ENCODE measurements around the gene PIK3IP1.

The PIK3IP1 gene

GRCh38 chr22:31248965-31249958 is 43.0 kb downstream of the PIK3IP1 start:
- Histone ChIP-seq H3K27ac (ENCODE audit: low read depth, low read length) (no peak overlapping the region), H3K4me3 (ENCODE audit: low read length) (no peak overlapping the region), H3K27me3 (ENCODE audit: control insufficient read depth, low read length) (no peaks in the 10 kb centered on the region), H3K9me2 (replicated peaks; ENCODE audit: control insufficient read depth, low read length) (no peaks in the 10 kb centered on the region), H3K36me3 (ENCODE audit: control insufficient read depth, low read length) (peaks cover 6% of the 10 kb centered on the region; the same call in 1 of the 2 replicates), H4K20me1 (ENCODE audit: control insufficient read depth, insufficient read depth, low read depth, low read length) (peaks cover 4% of the 10 kb centered on the region; the same call in 1 of the 2 replicates), H3F3A (ENCODE audit: control insufficient read depth, insufficient read depth) (no peaks in the 10 kb centered on the region), H3K4me2 (ENCODE audit: low read length) (no peak overlapping the region), H3K9me3 (ENCODE audit: control insufficient read depth, insufficient read depth, low read length) (no peaks in the 10 kb centered on the region), H3K79me2 (ENCODE audit: control insufficient read depth, low read length) (peaks cover 4% of the 10 kb centered on the region), H3K4me1 (ENCODE audit: control insufficient read depth, low read length) (no peaks in the 10 kb centered on the region)
- TF ChIP-seq, protein P1, sequence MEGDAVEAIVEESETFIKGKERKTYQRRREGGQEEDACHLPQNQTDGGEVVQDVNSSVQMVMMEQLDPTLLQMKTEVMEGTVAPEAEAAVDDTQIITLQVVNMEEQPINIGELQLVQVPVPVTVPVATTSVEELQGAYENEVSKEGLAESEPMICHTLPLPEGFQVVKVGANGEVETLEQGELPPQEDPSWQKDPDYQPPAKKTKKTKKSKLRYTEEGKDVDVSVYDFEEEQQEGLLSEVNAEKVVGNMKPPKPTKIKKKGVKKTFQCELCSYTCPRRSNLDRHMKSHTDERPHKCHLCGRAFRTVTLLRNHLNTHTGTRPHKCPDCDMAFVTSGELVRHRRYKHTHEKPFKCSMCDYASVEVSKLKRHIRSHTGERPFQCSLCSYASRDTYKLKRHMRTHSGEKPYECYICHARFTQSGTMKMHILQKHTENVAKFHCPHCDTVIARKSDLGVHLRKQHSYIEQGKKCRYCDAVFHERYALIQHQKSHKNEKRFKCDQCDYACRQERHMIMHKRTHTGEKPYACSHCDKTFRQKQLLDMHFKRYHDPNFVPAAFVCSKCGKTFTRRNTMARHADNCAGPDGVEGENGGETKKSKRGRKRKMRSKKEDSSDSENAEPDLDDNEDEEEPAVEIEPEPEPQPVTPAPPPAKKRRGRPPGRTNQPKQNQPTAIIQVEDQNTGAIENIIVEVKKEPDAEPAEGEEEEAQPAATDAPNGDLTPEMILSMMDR (IDR thresholded peaks at IDR 0.05; ENCODE audit: low read depth, low read length, poor library complexity, severe bottlenecking): no peak
- no peak for TF ChIP-seq EZH2phosphoT487 (IDR thresholded peaks at IDR 0.05; ENCODE audit: borderline replicate concordance, low read length)

DNA sequence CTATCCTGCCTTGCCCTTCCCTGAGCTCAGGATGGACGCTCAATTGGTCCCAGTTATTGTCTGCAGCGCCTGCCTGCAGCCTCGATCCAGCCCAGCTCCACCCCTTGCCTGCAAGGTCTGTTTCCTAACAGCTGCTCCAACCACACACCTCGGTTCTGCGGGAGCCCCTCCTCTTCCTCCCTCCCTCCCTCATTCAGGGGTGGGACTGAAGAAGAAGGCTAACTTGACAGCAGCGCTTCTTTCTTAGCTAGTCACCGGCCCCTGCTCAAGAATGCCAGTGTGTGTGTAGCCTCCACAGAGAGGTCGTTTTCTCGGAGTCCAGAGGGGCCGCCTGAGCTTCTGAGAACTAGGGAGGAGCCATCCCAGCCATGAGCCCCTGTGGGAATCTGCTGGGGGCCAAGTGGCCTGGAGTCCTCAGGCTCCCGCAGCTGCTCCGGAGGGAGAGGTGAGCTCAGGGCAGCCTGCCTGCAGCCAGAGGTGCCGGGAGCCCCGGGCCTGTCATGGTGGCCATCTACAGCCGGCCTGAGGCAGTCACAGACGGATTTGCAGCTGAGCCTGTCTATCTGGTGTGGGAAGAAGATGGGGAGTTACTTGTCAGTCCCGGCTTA is 44.0 kb downstream of the PIK3IP1 start:
- peaks cover 7% of the 10 kb centered on the region; the same call in 1 of the 2 replicates for H4K20me1 ChIP-seq (ENCODE audit: control insufficient read depth, insufficient read depth, low read depth, low read length)
- no peaks in the 10 kb centered on the region for H3K9me2 ChIP-seq (replicated peaks; ENCODE audit: control insufficient read depth, low read length)
- peaks cover 13% of the 10 kb centered on the region for H3K79me2 ChIP-seq (ENCODE audit: control insufficient read depth, low read length)
- no peaks in the 10 kb centered on the region for H3K27me3 ChIP-seq (ENCODE audit: control insufficient read depth, low read length)
- H3F3A ChIP-seq (ENCODE audit: control insufficient read depth, insufficient read depth): no peaks in the 10 kb centered on the region
- H3K27ac ChIP-seq (ENCODE audit: low read depth, low read length): no peak overlapping the region
- no peak for TF ChIP-seq EZH2phosphoT487 (IDR thresholded peaks at IDR 0.05; ENCODE audit: borderline replicate concordance, low read length)
- peaks cover 8% of the 10 kb centered on the region; the same call in 1 of the 2 replicates for H3K36me3 ChIP-seq (ENCODE audit: control insufficient read depth, low read length)
- H3K4me2 ChIP-seq (ENCODE audit: low read length): no peak overlapping the region
- H3K4me1 ChIP-seq (ENCODE audit: control insufficient read depth, low read length): no peaks in the 10 kb centered on the region
- no peak overlapping the region for H3K4me3 ChIP-seq (ENCODE audit: low read length)
- H3K9me3 ChIP-seq (ENCODE audit: control insufficient read depth, insufficient read depth, low read length): no peaks in the 10 kb centered on the region

- H3K27ac ChIP-seq (ENCODE audit: low read depth, low read length): no peak overlapping the region
- H3K4me1 ChIP-seq (ENCODE audit: control insufficient read depth, low read length): no peaks in the 10 kb centered on the region
- peaks cover 7% of the 10 kb centered on the region; the same call in 1 of the 2 replicates for H4K20me1 ChIP-seq (ENCODE audit: control insufficient read depth, insufficient read depth, low read depth, low read length)
- H3K36me3 ChIP-seq (ENCODE audit: control insufficient read depth, low read length): peaks cover 9% of the 10 kb centered on the region; the same call in 1 of the 2 replicates
- H3F3A ChIP-seq (ENCODE audit: control insufficient read depth, insufficient read depth): no peaks in the 10 kb centered on the region
- H3K4me3 ChIP-seq (ENCODE audit: low read length): no peak overlapping the region
- H3K9me2 ChIP-seq (replicated peaks; ENCODE audit: control insufficient read depth, low read length): no peaks in the 10 kb centered on the region
- no peak overlapping the region for H3K4me2 ChIP-seq (ENCODE audit: low read length)
- H3K79me2 ChIP-seq (ENCODE audit: control insufficient read depth, low read length): peaks cover 13% of the 10 kb centered on the region
- H3K9me3 ChIP-seq (ENCODE audit: control insufficient read depth, insufficient read depth, low read length): no peaks in the 10 kb centered on the region
- no peaks in the 10 kb centered on the region for H3K27me3 ChIP-seq (ENCODE audit: control insufficient read depth, low read length)
- TF ChIP-seq, protein P1 (IDR thresholded peaks at IDR 0.05; ENCODE audit: low read depth, low read length, poor library complexity, severe bottlenecking): no peak
- TF ChIP-seq EZH2phosphoT487 (IDR thresholded peaks at IDR 0.05; ENCODE audit: borderline replicate concordance, low read length): no peak
These were observed 44.6 kb downstream of the PIK3IP1 start for GRCh38 chr22:31247726-31248125.
